RWPE2 (cell line): Measurements from ENCODE around the gene NRG3.

Experiments
- ATAC-seq: fragments of 200-7000 bp; cut with Tn5 transposase; 3 replicates; pipeline ENCODE4 v1.9.1; 2021; ENCODE audit warnings: low read depth
- DNase-seq: peaks from one replicate; pipeline ENCODE4 v3.0.0-alpha.2; 2020; ENCODE audit warnings: low spot score
- H3K27ac ChIP-seq: fragments of 450-650 bp; 2 replicates; pipeline ENCODE4 v1.5.1; 2017; ENCODE audit warnings: mild to moderate bottlenecking; ENCODE audit not compliant: poor library complexity, severe bottlenecking
- H3K27me3 ChIP-seq: fragments of 250-450 bp; sonication (Bioruptor Pico); 2 replicates; pipeline ENCODE4 v1.5.1; 2021; ENCODE audit warnings: mild to moderate bottlenecking, moderate library complexity; ENCODE audit not compliant: insufficient read depth, poor library complexity, severe bottlenecking
- H3K36me3 ChIP-seq: fragments of 250-450 bp; sonication (Bioruptor Pico); 2 replicates; pipeline ENCODE4 v1.5.1; 2020; ENCODE audit warnings: low read depth, mild to moderate bottlenecking, moderate library complexity
- H3K4me1 ChIP-seq: fragments of 250-450 bp; sonication (Bioruptor Pico); 2 replicates; pipeline ENCODE4 v1.5.1; 2021; ENCODE audit warnings: mild to moderate bottlenecking, moderate library complexity; ENCODE audit not compliant: insufficient read depth, poor library complexity, severe bottlenecking
- H3K4me3 ChIP-seq: fragments of 250-450 bp; sonication (Bioruptor Pico); 2 replicates; pipeline ENCODE4 v1.5.1; 2021; ENCODE audit warnings: mild to moderate bottlenecking, moderate library complexity; ENCODE audit not compliant: severe bottlenecking
- H3K9me3 ChIP-seq: fragments of 250-450 bp; sonication (Bioruptor Pico); 2 replicates; pipeline ENCODE4 v1.5.1; 2021; ENCODE audit warnings: mild to moderate bottlenecking, moderate library complexity; ENCODE audit not compliant: severe bottlenecking
- CTCF ChIP-seq: fragments of 450-650 bp; IDR thresholded peaks from one replicate; pipeline ENCODE4 v1.5.1; 2017; ENCODE audit warnings: mild to moderate bottlenecking, moderate library complexity; ENCODE audit not compliant: poor library complexity, severe bottlenecking

The NRG3 gene

GRCh38 chr10:82144153-82144552 is 269.2 kb downstream of the NRG3 start:
- no peaks in the 10 kb centered on the region for H3K27me3 ChIP-seq
- no peak overlapping the region for H3K4me3 ChIP-seq
- ATAC-seq, result no peak
- H3K27ac ChIP-seq, result no peak overlapping the region
- no peaks in the 10 kb centered on the region for H3K9me3 ChIP-seq
- no peak for DNase-seq
- no peaks in the 10 kb centered on the region for H3K36me3 ChIP-seq
- no peaks in the 10 kb centered on the region for H3K4me1 ChIP-seq
- TF ChIP-seq CTCF, result no peak

- DNase-seq (no peak), ATAC-seq (no peak)
- Histone ChIP-seq H3K27me3 (no peaks in the 10 kb centered on the region), H3K4me3 (no peak overlapping the region), H3K4me1 (no peaks in the 10 kb centered on the region), H3K36me3 (no peaks in the 10 kb centered on the region), H3K9me3 (no peaks in the 10 kb centered on the region), H3K27ac (no peak overlapping the region)
- no peak for TF ChIP-seq CTCF
These were observed 273.8 kb downstream of the NRG3 start for GRCh38 chr10:82148764-82149163.

GRCh38 chr10:82149674-82150073 is 274.7 kb downstream of the NRG3 start:
- Histone ChIP-seq H3K36me3 (no peaks in the 10 kb centered on the region), H3K27ac (no peak overlapping the region), H3K4me1 (no peaks in the 10 kb centered on the region), H3K27me3 (no peaks in the 10 kb centered on the region), H3K4me3 (no peak overlapping the region), H3K9me3 (no peaks in the 10 kb centered on the region)
- TF ChIP-seq CTCF, result no peak
- ATAC-seq (no peak), DNase-seq (no peak)

- no peak for TF ChIP-seq CTCF
These were observed 275.3 kb downstream of the NRG3 start for GRCh38 chr10:82150123-82150900.

GRCh38 chr10:82160307-82160706 is 285.3 kb downstream of the NRG3 start:
- no peak for TF ChIP-seq CTCF
- H3K27me3 ChIP-seq, result no peaks in the 10 kb centered on the region
- peaks cover 2% of the 10 kb centered on the region for H3K9me3 ChIP-seq
- H3K4me1 ChIP-seq, result no peaks in the 10 kb centered on the region
- no peaks in the 10 kb centered on the region for H3K36me3 ChIP-seq
- no peak overlapping the region for H3K4me3 ChIP-seq
- H3K27ac ChIP-seq, result no peak overlapping the region
- DNase-seq (no peak), ATAC-seq (no peak)

More at GRCh38 chr10:82150123-82150900, 275.3 kb downstream of the NRG3 start:
- Histone ChIP-seq H3K4me3 (no peak overlapping the region), H3K9me3 (no peaks in the 10 kb centered on the region), H3K27me3 (no peaks in the 10 kb centered on the region), H3K36me3 (no peaks in the 10 kb centered on the region), H3K4me1 (no peaks in the 10 kb centered on the region), H3K27ac (no peak overlapping the region)
- ATAC-seq, result no peak
- DNase-seq, result no peak
